ENCODE measurements around the gene PTPN11.

DNA sequence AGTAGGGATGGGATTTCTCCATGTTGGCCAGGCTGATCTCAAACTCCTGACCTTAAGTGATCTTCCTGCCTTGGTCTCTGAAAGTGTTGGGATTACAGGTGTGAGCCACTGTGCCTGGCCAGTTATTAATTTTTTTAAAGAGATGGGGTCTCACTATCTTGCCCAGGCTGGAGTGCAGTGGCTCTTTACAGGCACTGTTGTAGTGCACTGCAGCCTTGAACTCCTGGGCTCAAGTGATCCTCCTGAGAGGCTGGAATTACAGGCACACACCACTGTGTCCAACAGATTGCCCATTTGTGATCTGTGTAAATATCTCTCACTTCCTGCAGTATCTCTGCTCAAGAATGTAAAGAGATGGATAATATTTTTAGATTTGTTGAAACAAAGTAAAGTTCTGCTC lies 45.9 kb downstream of the PTPN11 start:
- TF ChIP-seq, protein P1, sequence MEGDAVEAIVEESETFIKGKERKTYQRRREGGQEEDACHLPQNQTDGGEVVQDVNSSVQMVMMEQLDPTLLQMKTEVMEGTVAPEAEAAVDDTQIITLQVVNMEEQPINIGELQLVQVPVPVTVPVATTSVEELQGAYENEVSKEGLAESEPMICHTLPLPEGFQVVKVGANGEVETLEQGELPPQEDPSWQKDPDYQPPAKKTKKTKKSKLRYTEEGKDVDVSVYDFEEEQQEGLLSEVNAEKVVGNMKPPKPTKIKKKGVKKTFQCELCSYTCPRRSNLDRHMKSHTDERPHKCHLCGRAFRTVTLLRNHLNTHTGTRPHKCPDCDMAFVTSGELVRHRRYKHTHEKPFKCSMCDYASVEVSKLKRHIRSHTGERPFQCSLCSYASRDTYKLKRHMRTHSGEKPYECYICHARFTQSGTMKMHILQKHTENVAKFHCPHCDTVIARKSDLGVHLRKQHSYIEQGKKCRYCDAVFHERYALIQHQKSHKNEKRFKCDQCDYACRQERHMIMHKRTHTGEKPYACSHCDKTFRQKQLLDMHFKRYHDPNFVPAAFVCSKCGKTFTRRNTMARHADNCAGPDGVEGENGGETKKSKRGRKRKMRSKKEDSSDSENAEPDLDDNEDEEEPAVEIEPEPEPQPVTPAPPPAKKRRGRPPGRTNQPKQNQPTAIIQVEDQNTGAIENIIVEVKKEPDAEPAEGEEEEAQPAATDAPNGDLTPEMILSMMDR (IDR thresholded peaks at IDR 0.05): no peak
- no peak for TF ChIP-seq POLR2AphosphoS5 (IDR thresholded peaks at IDR 0.05)

Measured in stomach (tissue), 4 donors.